H1 (cell line): ENCODE data around the gene CHPF. TPM values are rescaled to one million over a fixed set of nuclear protein-coding genes. Genes with fewer than 3 reads are reported as not detected.

Source experiments
- CHD7 ChIP-seq: fragments of 300-600 bp; sonication (generic); IDR thresholded peaks from 2 replicates; pipeline ENCODE4 v1.7.1; 2012; ENCODE audit warnings: low read length, moderate library complexity, mild to moderate bottlenecking, inconsistent platforms; ENCODE audit not compliant: insufficient replicate concordance
- polyA plus RNA-seq, 7 experiments: library from polyadenylated mRNA; depleted of rRNA in 3 of 7; stranded (reverse) in 5 of 7; unstranded in 2 of 7; fragments of >200 nt in 5 of 7; fragments of 200-250 nt in 2 of 7; gene quantifications; 1 replicate in 5 of 7; 2 replicates in 1 of 7; 4 replicates in 1 of 7; pipeline versions ENCODE4 v1.2.1 to v1.2.3, GENCODE V29; 2011 to 2013; ENCODE audit warnings: missing spikeins in 2 of 7, mixed read lengths in 2 of 7
- total RNA-seq: library from RNA; stranded (reverse); fragmentation: NEBNext Ultra II Directional; extraction: Animal tissue kit (Norgen Biotek cat#: 25700); gene quantifications from 2 replicates; pipeline ENCODE4 v1.2.1, GENCODE V29; 2021

Gene CHPF
- total and polyA plus RNA-seq, 2 of the 8 experiments (the other 6 are each of a cell fraction or from before 2014, with no cell fraction given) = 62.9 to 67.3 TPM

- no peak for TF ChIP-seq CHD7
Measured at GRCh38 chr2:219499555-219499954, 44.1 kb downstream of the CHPF start (continued).
